Mesenchymal stem cell (in vitro differentiated cells and primary cell): ENCODE results near the gene SKOR2. TPM values are rescaled to one million over a fixed set of nuclear protein-coding genes. Genes with fewer than 3 reads are reported as not detected.
"Not testable (repeated sequence)": the region's sequence is repeated elsewhere in the genome, so short reads cannot be mapped to it uniquely, and the experiment has no call there.

ENCODE experiments used
- DNase-seq: peaks from one replicate; pipeline ENCODE4 v3.0.0-alpha.2; 2013
- H2AFZ ChIP-seq: one replicate; pipeline ENCODE4 v1.6.1; 2013; ENCODE audit warnings: low read depth, mild to moderate bottlenecking, control low read depth, inconsistent platforms, low read length, moderate library complexity
- H2AK5ac ChIP-seq: 2 replicates; pipeline ENCODE4 v1.6.1; 2013; ENCODE audit warnings: low read length, moderate library complexity, mild to moderate bottlenecking, inconsistent platforms; ENCODE audit not compliant: severe bottlenecking
- H2BK120ac ChIP-seq: one replicate; pipeline ENCODE4 v1.6.1; 2013; ENCODE audit warnings: low read depth, mild to moderate bottlenecking, inconsistent platforms, low read length, moderate library complexity
- H2BK12ac ChIP-seq, 2 experiments: one replicate each; pipeline ENCODE4 v1.6.1; 2013; ENCODE audit warnings: inconsistent platforms in 2 of 2, low read length in 2 of 2, mild to moderate bottlenecking in 2 of 2, moderate library complexity in 2 of 2, control low read depth in 1 of 2
- H2BK15ac ChIP-seq: one replicate; pipeline ENCODE4 v1.6.1; 2013; ENCODE audit warnings: mild to moderate bottlenecking, low read depth, inconsistent platforms; ENCODE audit not compliant: poor library complexity, severe bottlenecking
- H2BK5ac ChIP-seq: 2 replicates; pipeline ENCODE4 v1.6.1; 2013; ENCODE audit warnings: low read depth, mild to moderate bottlenecking, low read length, control low read depth, inconsistent platforms; ENCODE audit not compliant: poor library complexity, severe bottlenecking
- H3K14ac ChIP-seq, 2 experiments: one replicate each; pipeline ENCODE4 v1.6.1; 2013; ENCODE audit warnings: inconsistent platforms in 2 of 2, low read length in 2 of 2, control low read depth in 1 of 2, mild to moderate bottlenecking in 1 of 2, moderate library complexity in 1 of 2
- H3K18ac ChIP-seq, 2 experiments: one replicate each; pipeline ENCODE4 v1.6.1; 2013; ENCODE audit warnings: inconsistent platforms in 2 of 2, low read length in 2 of 2, control low read depth in 1 of 2, low read depth in 1 of 2, mild to moderate bottlenecking in 1 of 2
- H3K23ac ChIP-seq, 2 experiments: one replicate each; pipeline ENCODE4 v1.6.1; 2013; ENCODE audit warnings: inconsistent platforms in 2 of 2, low read length in 2 of 2, mild to moderate bottlenecking in 2 of 2, moderate library complexity in 2 of 2, control low read depth in 1 of 2
- H3K27ac ChIP-seq: 2 replicates; pipeline ENCODE4 v1.5.1; 2013; ENCODE audit warnings: mild to moderate bottlenecking, moderate library complexity, low read length, control low read depth, inconsistent platforms; ENCODE audit not compliant: poor library complexity, severe bottlenecking
- H3K27me3 ChIP-seq, 2 experiments: 2 replicates each; pipeline versions ENCODE4 v1.6.1 to v1.7.0; 2013; ENCODE audit warnings: low read length in 2 of 2, mild to moderate bottlenecking in 2 of 2, moderate library complexity in 2 of 2, control low read depth in 1 of 2, inconsistent platforms in 1 of 2; ENCODE audit not compliant: control insufficient read depth in 1 of 2, insufficient read depth in 1 of 2
- H3K36me3 ChIP-seq, 2 experiments: 2 replicates each; pipeline versions ENCODE4 v1.6.1 to v1.7.0; 2013; ENCODE audit warnings: low read length in 2 of 2, control low read depth in 1 of 2, inconsistent platforms in 1 of 2, low read depth in 1 of 2, mild to moderate bottlenecking in 1 of 2; ENCODE audit not compliant: insufficient read depth in 2 of 2, control insufficient read depth in 1 of 2
- H3K4ac ChIP-seq, 2 experiments: one replicate each; pipeline ENCODE4 v1.6.1; 2013; ENCODE audit warnings: inconsistent platforms in 2 of 2, low read length in 2 of 2, mild to moderate bottlenecking in 2 of 2, moderate library complexity in 2 of 2, control low read depth in 1 of 2, low read depth in 1 of 2
- H3K4me1 ChIP-seq: 2 replicates; pipeline ENCODE4 v1.6.1; 2013; ENCODE audit warnings: low read depth, low read length, control low read depth; ENCODE audit not compliant: control insufficient read depth, insufficient read depth
- H3K4me2 ChIP-seq: 2 replicates; pipeline ENCODE4 v1.6.1; 2013; ENCODE audit warnings: low read length, mild to moderate bottlenecking, inconsistent platforms; ENCODE audit not compliant: poor library complexity, severe bottlenecking
- H3K4me3 ChIP-seq, 2 experiments: 2 replicates each; pipeline versions ENCODE4 v1.5.1 to v1.7.0; 2013; ENCODE audit warnings: low read length in 2 of 2, mild to moderate bottlenecking in 2 of 2, control low read depth in 1 of 2, low read depth in 1 of 2; ENCODE audit not compliant: insufficient read depth in 1 of 2
- H3K79me1 ChIP-seq: replicated peaks from 2 replicates; pipeline ENCODE4 v1.6.1; 2013; ENCODE audit warnings: mild to moderate bottlenecking, control low read depth, low read length, inconsistent platforms; ENCODE audit not compliant: poor library complexity, severe bottlenecking
- H3K9ac ChIP-seq: 2 replicates; pipeline ENCODE4 v1.7.0; 2013; ENCODE audit warnings: mild to moderate bottlenecking, low read length, moderate library complexity
- H3K9me3 ChIP-seq: 2 replicates; pipeline ENCODE4 v1.7.0; 2013; ENCODE audit warnings: mild to moderate bottlenecking, low read length; ENCODE audit not compliant: control insufficient read depth
- H4K8ac ChIP-seq: one replicate; pipeline ENCODE4 v1.6.1; 2013; ENCODE audit warnings: inconsistent platforms, mild to moderate bottlenecking, low read length, moderate library complexity
- H4K91ac ChIP-seq: one replicate; pipeline ENCODE4 v1.6.1; 2013; ENCODE audit warnings: mild to moderate bottlenecking, low read length, inconsistent platforms
- WGBS: methylation state at CpG from one replicate; pipeline ENCODE4 v1.1.7; 2013; ENCODE audit warnings: mixed read lengths; 5-methylcytosine and 5-hydroxymethylcytosine counted together
- small RNA-seq: library from polyadenylated mRNA; stranded (forward); fragments of <200 nt; extraction: miRNeasy Mini kit (QIAGEN cat#:217004); gene quantifications from one replicate; pipeline ENCODE3, GENCODE V24; 2013; ENCODE audit warnings: low read depth

SKOR2 gene

DNA sequence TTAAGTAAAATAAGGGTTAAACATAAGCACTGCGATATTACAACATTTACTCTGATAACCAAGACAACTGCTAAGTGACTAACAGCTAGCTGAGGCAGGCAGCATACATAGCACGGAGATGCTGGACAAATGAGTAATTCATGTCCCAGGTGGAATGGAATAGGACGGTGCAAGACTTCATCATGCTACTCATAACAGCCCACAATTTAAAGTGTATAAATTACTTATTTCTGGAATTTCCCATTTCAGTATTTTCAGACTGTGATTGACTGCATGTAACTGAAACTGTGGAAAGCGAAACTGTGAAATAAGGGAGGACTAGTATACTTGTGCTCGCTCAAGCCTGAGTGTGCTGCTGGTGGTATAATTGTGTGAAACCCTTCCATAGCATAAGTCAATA lies 88.2 kb downstream of the SKOR2 start:
- no peak overlapping the region for H3K14ac ChIP-seq
- H3K27ac ChIP-seq = no peak overlapping the region
- no peak overlapping the region for H4K8ac ChIP-seq
- peak overlapping the region; percentile 85 for H3K9ac ChIP-seq
- H4K91ac ChIP-seq = no peak overlapping the region
- DNase-seq = peak; percentile 64
- H3K36me3 ChIP-seq = peaks cover 0 to 2% of the 10 kb centered on the region in 2 experiments
- peak overlapping the region in 1 of 2 experiments; percentile 55 for H3K4me3 ChIP-seq
- H3K4me2 ChIP-seq = no peak overlapping the region
- H3K4ac ChIP-seq = no peak overlapping the region
- peaks cover 16% of the 10 kb centered on the region for H3K79me1 ChIP-seq
- H2BK15ac ChIP-seq = no peak overlapping the region
- no peak overlapping the region for H2BK12ac ChIP-seq
- H3K4me1 ChIP-seq = peaks cover 4% of the 10 kb centered on the region
- H2AFZ ChIP-seq = no peak overlapping the region
- no peak overlapping the region for H2AK5ac ChIP-seq
- no peak overlapping the region for H2BK120ac ChIP-seq
- no peak overlapping the region for H3K23ac ChIP-seq
- no peaks in the 10 kb centered on the region for H3K9me3 ChIP-seq
- H2BK5ac ChIP-seq = no peak overlapping the region
- WGBS = 89% methylated on average over 4 of the region's 5 CpGs
- no peak overlapping the region for H3K18ac ChIP-seq
- H3K27me3 ChIP-seq = no peaks in the 10 kb centered on the region

DNA sequence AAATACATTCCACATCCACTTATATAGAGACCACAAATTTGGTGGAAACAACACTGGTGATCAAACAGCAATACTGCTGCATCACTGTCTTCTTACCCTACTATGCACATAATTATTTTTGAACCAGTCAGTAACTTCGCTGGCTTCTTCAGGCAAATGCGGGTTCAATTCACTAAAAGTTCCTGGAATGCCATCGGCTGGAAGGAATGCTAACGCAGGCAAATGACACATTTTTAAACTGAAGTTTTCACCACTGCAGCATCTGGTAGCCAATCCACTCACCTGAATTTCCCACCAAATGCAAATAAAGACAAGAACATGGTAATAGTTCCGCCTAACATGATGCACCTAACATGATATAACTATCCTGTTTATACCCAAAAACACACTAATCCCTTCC lies 91.2 kb downstream of the SKOR2 start:
- Histone ChIP-seq H3K79me1 (peaks cover 16% of the 10 kb centered on the region), H3K9ac (no peak overlapping the region), H3K18ac (no peak overlapping the region), H3K27ac (no peak overlapping the region), H3K27me3 (no peaks in the 10 kb centered on the region), H3K4me2 (no peak overlapping the region), H3K36me3 (peaks cover 0 to 14% of the 10 kb centered on the region in 2 experiments), H2AFZ (no peak overlapping the region), H2BK12ac (no peak overlapping the region), H2AK5ac (no peak overlapping the region), H3K4me3 (no peak overlapping the region), H3K9me3 (no peaks in the 10 kb centered on the region), H3K14ac (no peak overlapping the region), H4K8ac (no peak overlapping the region), H3K4ac (no peak overlapping the region), H4K91ac (no peak overlapping the region), H2BK15ac (no peak overlapping the region), H2BK5ac (no peak overlapping the region), H3K4me1 (peaks cover 4% of the 10 kb centered on the region), H3K23ac (no peak overlapping the region), H2BK120ac (no peak overlapping the region)
- WGBS = 94% methylated on average over 5 of the region's 5 CpGs
- no peak for DNase-seq

DNA sequence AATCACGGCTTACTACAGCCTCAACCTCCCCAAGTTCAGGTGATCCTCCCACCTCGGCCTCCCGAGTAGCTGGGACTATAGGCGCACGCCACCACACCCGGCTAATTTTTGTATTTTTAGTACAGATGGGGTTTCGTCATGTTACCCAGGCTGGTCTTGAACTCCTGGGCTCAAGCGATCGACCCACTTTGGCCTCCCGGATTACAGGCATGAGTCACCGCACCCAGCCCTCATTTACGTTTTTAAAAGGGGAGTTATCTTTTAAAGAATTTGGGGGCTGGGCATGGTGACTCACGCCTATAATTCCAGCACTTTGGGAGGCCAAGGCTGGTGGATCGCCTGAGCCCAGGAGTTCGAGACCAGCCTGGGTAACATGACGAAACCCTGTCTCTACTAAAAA lies 93.1 kb downstream of the SKOR2 start:
- not testable (repeated sequence) for H2AK5ac ChIP-seq, H3K18ac ChIP-seq, H3K9me3 ChIP-seq, H3K27ac ChIP-seq, H2BK120ac ChIP-seq, H2BK12ac ChIP-seq, H2BK5ac ChIP-seq, H4K8ac ChIP-seq, H3K27me3 ChIP-seq, H3K4me2 ChIP-seq, H2BK15ac ChIP-seq, H3K14ac ChIP-seq, H3K23ac ChIP-seq, H3K9ac ChIP-seq, H3K4me3 ChIP-seq, H3K4ac ChIP-seq, H3K4me1 ChIP-seq, H4K91ac ChIP-seq, H2AFZ ChIP-seq
- DNase-seq = peak; percentile 45
- peaks cover 0 to 33% of the 10 kb centered on the region in 2 experiments for H3K36me3 ChIP-seq
- 77% methylated on average over 16 of the region's 16 CpGs for WGBS
- peaks cover 12% of the 10 kb centered on the region for H3K79me1 ChIP-seq

Small RNA genes lying within 50 kb of the gene (small RNA-seq; reads per million reads assigned to genes)
- not detected for gene RNU6-1131P
